DMS 273 (cell line): Measurements from ENCODE around the gene NBL1.

Source experiments
- DNase-seq: peaks from one replicate; lab custom pipeline; 2025; ENCODE audit not compliant: unreplicated experiment; lab: John Stamatoyannopoulos, UW

The NBL1 gene

GRCh38 chr1:19645411-19646251 is 1.5 kb downstream of the NBL1 start:
- DNase-seq, result peak; percentile 69

GRCh38 chr1:19646377-19647319 is 2.5 kb downstream of the NBL1 start:
- DNase-seq, result no peak

- no peak for DNase-seq
Measured at GRCh38 chr1:19647643-19648042, 3.5 kb downstream of the NBL1 start.

GRCh38 chr1:19648239-19648638 is 4.1 kb downstream of the NBL1 start:
- DNase-seq, result no peak

- peak; percentile 40 for DNase-seq
Measured at GRCh38 chr1:19648689-19649088, 4.6 kb downstream of the NBL1 start.

- DNase-seq, result peak; percentile 58
Measured at GRCh38 chr1:19650416-19651140, 6.5 kb downstream of the NBL1 start.

GRCh38 chr1:19651141-19651737 is 7.1 kb downstream of the NBL1 start:
- DNase-seq, result peak; percentile 84

- DNase-seq, result no peak
Measured at GRCh38 chr1:19654386-19654785, 10.3 kb downstream of the NBL1 start.

GRCh38 chr1:19654886-19655717 is 11.0 kb downstream of the NBL1 start:
- no peak for DNase-seq

GRCh38 chr1:19655718-19656080 is 11.6 kb downstream of the NBL1 start:
- DNase-seq, result no peak

- no peak for DNase-seq
Measured at GRCh38 chr1:19656134-19656779, 12.1 kb downstream of the NBL1 start.

- peak; percentile 49 for DNase-seq
Measured at GRCh38 chr1:19656780-19657466, 12.8 kb downstream of the NBL1 start.

- DNase-seq, result no peak
Measured at GRCh38 chr1:19657511-19657910, 13.4 kb downstream of the NBL1 start.

- no peak for DNase-seq
Measured at GRCh38 chr1:19658186-19658585, 14.1 kb downstream of the NBL1 start.

GRCh38 chr1:19661721-19662228 is 17.7 kb downstream of the NBL1 start:
- DNase-seq, result peak; percentile 69

GRCh38 chr1:19662313-19662712 is 18.2 kb downstream of the NBL1 start:
- DNase-seq, result no peak

- DNase-seq, result peak; percentile 73
Measured at GRCh38 chr1:19664453-19665185, 20.5 kb downstream of the NBL1 start, which contains the start of gene HTR6. Gene HTR6 (plus strand): TSS chr1:19664875. CDS start chr1:19665754, 879 bp downstream.

- DNase-seq, result no peak
Measured at GRCh38 chr1:19665186-19665495, 21.0 kb downstream of the NBL1 start.
